Brain microvascular endothelial cell (primary cell): ENCODE results near the gene KRTAP5-6.

Experiments used
- DNase-seq: peaks from one replicate; pipeline ENCODE4 v3.0.0-alpha.2; 2020
- H3K27ac ChIP-seq: fragments of 250-450 bp; sonication (Bioruptor Pico); 2 replicates; pipeline ENCODE4 v1.5.1; 2020; ENCODE audit warnings: mild to moderate bottlenecking, moderate library complexity
- H3K27me3 ChIP-seq: fragments of 250-450 bp; sonication (Bioruptor Pico); replicated peaks from 2 replicates; pipeline ENCODE4 v1.5.1; 2020; ENCODE audit warnings: mild to moderate bottlenecking
- H3K36me3 ChIP-seq: fragments of 250-450 bp; sonication (Bioruptor Pico); replicated peaks from 2 replicates; pipeline ENCODE4 v1.5.1; 2020; ENCODE audit warnings: mild to moderate bottlenecking
- H3K4me3 ChIP-seq: 2 replicates; pipeline ENCODE4 v1.5.1; 2011; ENCODE audit warnings: low read depth, mild to moderate bottlenecking, control low read depth, low read length, moderate library complexity
- in situ Hi-C: cut with HindIII; loops from 2 replicates; pipeline ENCODE4 v1.10.0; 2017; ENCODE audit warnings: low sequenced_read_pairs, low pct_ligation_motif_present
- TF ChIP-seq, protein P1 (sequence below): IDR thresholded peaks from 2 replicates; pipeline ENCODE4 v1.5.1; 2011; ENCODE audit warnings: low read depth, mild to moderate bottlenecking, moderate library complexity, low read length, control low read depth, inconsistent platforms; ENCODE audit errors: missing control alignments

The KRTAP5-6 gene

DNA sequence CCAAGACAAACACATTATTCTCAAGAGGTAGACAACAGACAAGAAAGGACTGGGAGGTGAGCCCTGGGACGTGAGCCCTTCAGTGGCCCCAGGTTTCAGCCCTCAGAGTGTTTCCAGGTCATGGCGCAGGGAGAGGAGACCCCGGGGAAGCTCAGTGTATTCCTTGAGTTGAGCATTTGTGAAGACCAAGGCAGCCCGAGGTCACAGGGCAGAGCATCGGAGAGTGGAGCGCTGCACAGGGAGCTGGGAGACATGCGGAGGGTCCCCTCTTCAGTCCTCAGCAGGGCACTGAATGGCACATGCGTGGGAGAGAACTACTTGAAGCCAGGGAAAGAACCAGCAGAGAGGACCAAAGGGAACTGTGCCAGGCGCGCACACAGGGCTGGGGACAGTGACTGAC lies 11.7 kb downstream of the KRTAP5-6 start:
- Histone ChIP-seq H3K4me3 (no peak overlapping the region), H3K36me3 (no peaks in the 10 kb centered on the region), H3K27me3 (peaks cover 4% of the 10 kb centered on the region), H3K27ac (no peak overlapping the region)
- in situ Hi-C loops = no loop called here
- TF ChIP-seq, protein P1, sequence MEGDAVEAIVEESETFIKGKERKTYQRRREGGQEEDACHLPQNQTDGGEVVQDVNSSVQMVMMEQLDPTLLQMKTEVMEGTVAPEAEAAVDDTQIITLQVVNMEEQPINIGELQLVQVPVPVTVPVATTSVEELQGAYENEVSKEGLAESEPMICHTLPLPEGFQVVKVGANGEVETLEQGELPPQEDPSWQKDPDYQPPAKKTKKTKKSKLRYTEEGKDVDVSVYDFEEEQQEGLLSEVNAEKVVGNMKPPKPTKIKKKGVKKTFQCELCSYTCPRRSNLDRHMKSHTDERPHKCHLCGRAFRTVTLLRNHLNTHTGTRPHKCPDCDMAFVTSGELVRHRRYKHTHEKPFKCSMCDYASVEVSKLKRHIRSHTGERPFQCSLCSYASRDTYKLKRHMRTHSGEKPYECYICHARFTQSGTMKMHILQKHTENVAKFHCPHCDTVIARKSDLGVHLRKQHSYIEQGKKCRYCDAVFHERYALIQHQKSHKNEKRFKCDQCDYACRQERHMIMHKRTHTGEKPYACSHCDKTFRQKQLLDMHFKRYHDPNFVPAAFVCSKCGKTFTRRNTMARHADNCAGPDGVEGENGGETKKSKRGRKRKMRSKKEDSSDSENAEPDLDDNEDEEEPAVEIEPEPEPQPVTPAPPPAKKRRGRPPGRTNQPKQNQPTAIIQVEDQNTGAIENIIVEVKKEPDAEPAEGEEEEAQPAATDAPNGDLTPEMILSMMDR = no peak
- DNase-seq = no peak

DNA sequence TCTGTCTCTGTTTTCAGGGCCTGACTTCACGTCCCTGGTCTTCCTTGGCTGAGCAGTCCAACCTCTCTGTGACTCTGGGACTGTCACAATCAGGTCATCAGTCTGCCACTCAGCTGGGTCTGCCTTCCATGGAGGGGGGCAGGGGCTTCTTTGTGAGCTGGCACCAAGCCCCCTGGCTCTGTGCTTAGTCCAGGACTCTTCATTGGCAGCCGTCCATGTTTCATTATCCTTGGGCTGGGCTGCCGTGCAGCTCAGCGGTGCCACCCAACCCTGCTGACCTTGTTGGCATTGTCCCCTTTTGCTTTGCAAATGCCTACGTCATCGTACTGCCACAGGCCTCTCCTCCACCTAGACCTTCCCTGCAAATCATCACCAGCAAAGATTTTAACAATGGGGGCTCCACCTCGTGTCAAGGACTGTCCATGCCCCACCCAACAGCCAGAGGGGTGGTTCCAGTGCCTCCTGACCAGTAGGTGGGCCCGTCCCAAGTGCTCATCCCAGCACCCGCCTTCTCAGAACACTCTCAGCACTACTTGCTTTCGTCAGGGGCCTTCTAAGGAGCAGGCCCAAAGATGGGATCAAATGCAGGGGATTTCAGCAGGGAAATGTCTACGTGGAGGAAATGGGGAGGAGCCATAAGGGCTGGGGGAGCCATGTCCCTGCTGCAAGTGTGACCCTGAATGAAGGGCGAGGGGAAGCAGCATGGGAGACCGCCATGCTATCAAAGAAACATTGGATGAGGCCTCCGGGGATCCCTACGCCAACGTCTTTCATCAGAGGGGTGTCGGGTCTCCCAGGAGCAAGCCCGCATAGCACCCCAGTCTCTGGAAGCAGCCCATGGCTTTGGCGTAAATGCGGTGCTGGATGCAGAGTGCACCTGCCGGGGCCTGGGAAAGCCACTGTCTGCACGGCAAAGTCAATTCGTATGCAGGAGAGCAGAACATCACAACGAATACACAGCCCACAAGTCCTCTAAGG lies 18.2 kb downstream of the KRTAP5-6 start:
- Histone ChIP-seq H3K36me3 (no peaks in the 10 kb centered on the region), H3K27ac (no peak overlapping the region), H3K4me3 (no peak overlapping the region), H3K27me3 (no peaks in the 10 kb centered on the region)
- TF ChIP-seq, protein P1 = no peak
- DNase-seq = no peak
- in situ Hi-C loops = no loop called here

GRCh38 chr11:1717745-1718144 lies 20.8 kb downstream of the KRTAP5-6 start:
- DNase-seq = no peak
- in situ Hi-C loops = no loop called here
- Histone ChIP-seq H3K4me3 (no peak overlapping the region), H3K36me3 (no peaks in the 10 kb centered on the region), H3K27me3 (no peaks in the 10 kb centered on the region), H3K27ac (no peak overlapping the region)
- TF ChIP-seq, protein P1 = no peak

GRCh38 chr11:1718326-1718725 lies 21.3 kb downstream of the KRTAP5-6 start:
- Histone ChIP-seq H3K36me3 (no peaks in the 10 kb centered on the region), H3K27ac (no peak overlapping the region), H3K4me3 (no peak overlapping the region), H3K27me3 (no peaks in the 10 kb centered on the region)
- TF ChIP-seq, protein P1 = no peak
- in situ Hi-C loops = no loop called here
- DNase-seq = no peak

DNA sequence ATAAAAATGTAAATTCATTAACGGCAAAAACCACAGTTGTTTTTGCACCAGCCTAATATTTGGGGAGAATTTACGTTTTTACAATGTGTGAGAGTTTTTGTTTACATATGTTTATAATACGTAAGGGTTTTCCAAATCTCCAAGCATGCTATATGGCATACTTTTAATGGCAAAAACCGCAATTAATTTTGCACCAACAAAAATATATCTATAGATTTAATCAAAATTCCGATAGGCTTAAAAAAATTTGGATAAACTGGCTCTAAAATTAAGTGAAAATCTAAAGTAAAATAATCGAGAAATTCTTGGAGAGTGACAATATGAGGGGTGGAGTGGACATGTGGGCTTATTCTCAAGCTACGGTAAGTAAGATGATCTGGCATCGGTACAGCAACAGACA lies 22.8 kb downstream of the KRTAP5-6 start:
- DNase-seq = no peak
- H3K36me3 ChIP-seq = no peaks in the 10 kb centered on the region
- no peak overlapping the region for H3K4me3 ChIP-seq
- no peak overlapping the region for H3K27ac ChIP-seq
- TF ChIP-seq, protein P1 = no peak
- H3K27me3 ChIP-seq = no peaks in the 10 kb centered on the region
- in situ Hi-C loops = no loop called here
